ENCODE results near the gene TERF2IP. TPM values are rescaled to one million over a fixed set of nuclear protein-coding genes. Genes with fewer than 3 reads are reported as not detected.

Gene TERF2IP
- 79.4 TPM for polyA plus RNA-seq (ENCODE audit: insufficient read length)
- long read RNA-seq, donor 1, transcript TERF2IP-201 (3 exons, 2,118 nt): major isoform, 80 of 81 reads
- long read RNA-seq, donor 1, partial matches to known transcripts: 0 of 81 reads
- long read RNA-seq, donor 1, other reads (novel, unspliced or antisense): 0 of 81 reads
- long read RNA-seq, donor 2, transcript TERF2IP-201 (3 exons, 2,118 nt): major isoform, 71 of 106 reads
- long read RNA-seq, donor 2, partial matches to known transcripts: 35 of 106 reads
- long read RNA-seq, donor 2, other reads (novel, unspliced or antisense): 0 of 106 reads
- long read RNA-seq, donor 3, transcript TERF2IP-201 (3 exons, 2,118 nt): major isoform, 43 of 44 reads
- long read RNA-seq, donor 3, partial matches to known transcripts: 0 of 44 reads
- long read RNA-seq, donor 3, other reads (novel, unspliced or antisense): 0 of 44 reads
- long read RNA-seq, donor 4, partial matches to known transcripts: 0 of 1 reads
- long read RNA-seq, donor 4, other reads (novel, unspliced or antisense): 0 of 1 reads
- long read RNA-seq, donor 5, transcript TERF2IP-201 (3 exons, 2,118 nt): major isoform, 83 of 148 reads
- long read RNA-seq, donor 5, partial matches to known transcripts: 63 of 148 reads
- long read RNA-seq, donor 5, other reads (novel, unspliced or antisense): 0 of 148 reads
- long read RNA-seq, donor 6, transcript TERF2IP-201 (3 exons, 2,118 nt): major isoform, 69 of 86 reads
- long read RNA-seq, donor 6, partial matches to known transcripts: 15 of 86 reads
- long read RNA-seq, donor 6, other reads (novel, unspliced or antisense): 0 of 86 reads
- long read RNA-seq, donor 7, transcript TERF2IP-201 (3 exons, 2,118 nt): major isoform, 90 of 97 reads
- long read RNA-seq, donor 7, partial matches to known transcripts: 0 of 97 reads
- long read RNA-seq, donor 7, other reads (novel, unspliced or antisense): 5 of 97 reads
- long read RNA-seq, donor 8, transcript TERF2IP-201 (3 exons, 2,118 nt): major isoform, 41 of 41 reads
- long read RNA-seq, donor 8, partial matches to known transcripts: 0 of 41 reads
- long read RNA-seq, donor 8, other reads (novel, unspliced or antisense): 0 of 41 reads

- DNase-seq: peak; percentile 91
Measured at GRCh38 chr16:75647492-75648264, at the start of gene TERF2IP, which contains the start of gene KARS1. Gene TERF2IP (plus strand): TSS chr16:75647773. CDS start chr16:75647883, 110 bp downstream. Gene KARS1 (minus strand): TSS chr16:75647665. CDS start chr16:75647639, 26 bp downstream.

GRCh38 chr16:75599452-75600277 is 47.9 kb upstream of the TERF2IP start:
- no peak for DNase-seq

- DNase-seq: no peak
Measured at GRCh38 chr16:75603241-75603640, 44.3 kb upstream of the TERF2IP start.

DNA sequence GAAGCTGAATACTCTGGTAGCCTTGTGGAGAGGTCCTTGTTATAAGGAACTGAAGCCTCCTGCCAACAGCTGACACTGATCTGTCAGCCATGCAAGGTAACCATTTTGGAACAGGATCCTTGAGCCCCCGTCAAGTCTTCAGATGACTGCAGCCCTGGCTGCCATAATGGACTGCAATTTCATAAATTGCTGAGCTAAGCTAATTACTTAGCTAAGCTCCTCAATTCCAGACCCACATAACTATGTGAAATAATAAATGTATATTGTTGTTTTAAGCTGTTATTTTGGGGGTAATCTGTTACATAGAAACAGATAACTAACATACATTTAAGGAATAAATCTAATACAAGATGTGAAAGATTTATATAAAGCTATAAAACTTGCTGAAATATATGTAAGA is 41.1 kb upstream of the TERF2IP start:
- DNase-seq: no peak

GRCh38 chr16:75614066-75614897 is 33.3 kb upstream of the TERF2IP start:
- no peak for DNase-seq

GRCh38 chr16:75615619-75616018 is 32.0 kb upstream of the TERF2IP start:
- no peak for DNase-seq

- no peak for DNase-seq
Measured at GRCh38 chr16:75616521-75617010, 31.0 kb upstream of the TERF2IP start.

- no peak for DNase-seq
Measured at GRCh38 chr16:75617121-75617520, 30.5 kb upstream of the TERF2IP start.

- no peak for DNase-seq
Measured at GRCh38 chr16:75618780-75619179, 28.8 kb upstream of the TERF2IP start.

- DNase-seq: no peak
Measured at GRCh38 chr16:75620326-75621169, 27.0 kb upstream of the TERF2IP start.

GRCh38 chr16:75621170-75621477 is 26.4 kb upstream of the TERF2IP start:
- peak; percentile 18 for DNase-seq

GRCh38 chr16:75622761-75623605 is 24.6 kb upstream of the TERF2IP start, which contains the start of gene ADAT1:
Gene ADAT1 (minus strand): TSS chr16:75623281. CDS start chr16:75620799, 2,482 bp downstream.
- peak; percentile 99 for DNase-seq

- no peak for DNase-seq
Measured at GRCh38 chr16:75624921-75625334, 22.6 kb upstream of the TERF2IP start.

DNA sequence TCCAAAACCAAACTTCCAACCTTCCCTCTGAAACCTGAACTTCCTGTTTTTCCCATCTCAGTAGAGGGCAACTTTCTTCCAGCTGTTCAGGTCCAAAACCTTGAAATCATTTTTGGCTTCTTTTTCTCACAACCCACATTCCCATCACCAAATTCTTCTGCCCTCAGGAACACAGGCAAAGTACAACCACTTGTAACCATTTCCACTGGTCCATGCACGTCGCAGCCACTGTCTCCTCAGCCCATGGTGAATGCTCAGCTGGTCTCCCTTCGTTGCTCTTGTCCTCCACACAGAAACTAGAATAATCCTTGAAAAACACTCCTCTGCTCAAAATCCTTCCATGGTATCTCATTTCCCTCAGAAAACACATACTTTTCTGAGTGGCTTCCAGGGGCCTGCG is 20.8 kb upstream of the TERF2IP start:
- DNase-seq: no peak

DNA sequence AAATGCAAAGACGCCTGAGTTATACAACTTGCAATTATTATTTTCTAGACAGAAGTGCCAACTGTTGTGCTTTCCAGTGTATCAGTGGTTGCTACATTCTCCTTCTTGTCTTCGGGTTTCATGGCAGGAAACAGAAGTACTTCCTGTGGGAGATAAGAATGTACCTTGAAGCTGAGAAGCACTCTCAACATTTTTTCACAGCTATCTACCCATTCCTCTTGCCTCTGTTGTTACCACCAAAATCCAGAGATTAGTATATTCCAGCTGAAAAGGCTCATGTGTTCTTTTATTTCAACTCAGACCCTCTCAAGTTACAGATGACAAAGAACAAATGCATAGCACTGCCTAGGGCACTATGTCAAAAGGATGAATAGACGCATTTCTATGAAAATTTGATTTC is 19.7 kb upstream of the TERF2IP start:
- no peak for DNase-seq

DNA sequence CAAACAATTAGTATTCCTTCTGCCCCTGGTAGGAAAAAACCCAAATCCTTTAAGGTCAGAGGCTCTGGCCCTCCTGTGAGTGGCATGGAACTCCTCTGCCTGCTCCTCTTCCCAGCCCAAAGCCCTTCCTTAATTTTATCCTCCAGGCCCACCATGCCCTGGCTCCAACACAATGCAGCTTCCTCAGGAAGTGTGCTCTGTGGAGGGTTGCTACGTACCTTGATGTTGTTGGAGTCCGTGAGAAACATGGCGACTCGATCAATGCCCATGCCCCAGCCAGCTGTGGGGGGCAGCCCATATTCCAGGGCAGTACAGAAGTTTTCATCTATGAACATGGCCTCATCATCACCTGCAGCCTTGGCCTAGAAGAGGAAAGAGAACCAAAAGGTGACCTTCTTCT is 19.2 kb upstream of the TERF2IP start:
- DNase-seq: no peak

GRCh38 chr16:75629132-75629531 is 18.4 kb upstream of the TERF2IP start:
- DNase-seq: no peak

DNA sequence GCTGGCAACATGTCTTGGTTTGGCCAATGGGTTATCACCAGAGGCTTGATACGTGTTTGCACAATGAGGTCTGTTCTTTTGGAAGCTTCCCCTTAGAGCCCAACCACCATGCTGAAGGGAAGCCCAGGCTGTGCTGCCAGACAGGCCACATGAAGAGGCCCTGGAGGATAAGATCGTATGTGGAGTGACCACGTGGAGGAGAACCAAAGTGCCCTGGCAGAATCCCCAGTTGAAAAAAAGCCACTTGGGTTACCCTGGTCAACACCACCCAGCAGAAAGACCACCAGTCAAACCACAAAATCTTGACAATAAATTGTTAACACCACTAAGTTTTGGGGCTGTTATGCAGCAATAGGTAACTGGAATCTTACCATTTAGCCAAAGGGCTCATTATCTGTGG is 17.5 kb upstream of the TERF2IP start:
- DNase-seq: no peak
